NCI-H1436 treated with DMSO at 0.1 percent for 48 hours (cell line): Measurements from ENCODE around the gene PTPRT.

ENCODE experiments used
- DNase-seq: peaks from one replicate; lab custom pipeline; 2025; lab: John Stamatoyannopoulos, UW

The PTPRT gene

GRCh38 chr20:43189554-43190331 is at the start of gene PTPRT:
TSS of gene PTPRT (minus strand) at chr20:43189906. CDS start at chr20:43189733, 173 bp downstream.
- DNase-seq: no peak

DNA sequence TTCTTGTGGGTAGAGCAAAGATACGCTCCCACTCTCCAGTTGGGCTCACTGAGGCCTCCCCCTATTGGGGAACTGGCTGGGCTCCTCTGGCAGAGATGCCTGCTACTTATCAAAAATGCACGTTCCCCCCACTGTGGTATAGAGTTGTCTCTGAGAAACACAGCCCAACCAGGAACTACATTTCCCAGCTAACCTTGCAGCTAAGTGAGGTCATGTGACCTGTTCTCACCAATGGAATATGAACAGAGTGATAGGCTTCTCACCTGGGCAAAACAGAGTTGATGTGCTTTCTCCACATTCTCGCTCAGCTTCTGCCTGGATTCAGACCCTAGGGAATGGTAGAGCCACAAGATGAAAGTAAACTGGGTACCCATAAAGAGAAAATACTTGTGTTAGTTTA is 49.1 kb upstream of the PTPRT start:
- no peak for DNase-seq

DNA sequence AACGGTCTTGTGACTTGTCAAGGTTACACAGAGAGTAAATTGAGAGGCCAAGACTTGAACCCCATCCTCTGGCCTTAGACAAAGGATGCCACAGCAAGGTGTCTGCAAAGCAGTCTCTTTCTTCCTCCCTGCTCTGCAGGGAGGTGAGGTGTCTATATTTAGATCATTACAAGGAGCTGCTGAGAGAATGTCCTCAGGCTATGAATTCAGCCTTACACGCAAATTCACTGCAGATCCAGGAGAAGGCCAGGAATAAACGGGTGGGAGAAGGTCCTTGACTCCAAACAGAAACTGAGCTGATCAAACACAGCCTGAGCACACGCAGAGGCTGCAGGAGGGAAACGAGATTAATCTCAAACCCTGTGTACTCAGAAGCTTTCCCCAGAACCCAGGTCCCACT is 48.6 kb upstream of the PTPRT start:
- no peak for DNase-seq

GRCh38 chr20:43237651-43238168 is 48.0 kb upstream of the PTPRT start:
- no peak for DNase-seq

DNA sequence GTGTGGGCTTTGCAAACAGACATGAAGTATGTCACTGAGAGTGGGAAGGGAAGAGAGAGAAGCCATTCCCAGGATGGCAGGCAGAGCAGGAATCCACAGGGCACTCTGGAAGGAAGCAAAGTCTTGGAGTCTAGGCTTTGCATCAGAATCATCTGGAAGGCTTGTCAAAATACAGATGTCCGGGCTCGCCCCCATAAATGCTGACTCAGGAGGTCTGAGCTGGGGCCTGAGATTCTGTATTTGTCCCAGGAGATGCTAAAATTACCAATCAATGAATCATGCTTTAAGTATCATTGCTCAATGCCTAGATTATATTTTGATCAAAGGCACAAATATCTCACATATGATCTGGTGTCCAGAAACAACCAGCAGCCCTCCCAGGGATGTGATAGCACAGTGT is 46.3 kb upstream of the PTPRT start:
- no peak for DNase-seq

DNA sequence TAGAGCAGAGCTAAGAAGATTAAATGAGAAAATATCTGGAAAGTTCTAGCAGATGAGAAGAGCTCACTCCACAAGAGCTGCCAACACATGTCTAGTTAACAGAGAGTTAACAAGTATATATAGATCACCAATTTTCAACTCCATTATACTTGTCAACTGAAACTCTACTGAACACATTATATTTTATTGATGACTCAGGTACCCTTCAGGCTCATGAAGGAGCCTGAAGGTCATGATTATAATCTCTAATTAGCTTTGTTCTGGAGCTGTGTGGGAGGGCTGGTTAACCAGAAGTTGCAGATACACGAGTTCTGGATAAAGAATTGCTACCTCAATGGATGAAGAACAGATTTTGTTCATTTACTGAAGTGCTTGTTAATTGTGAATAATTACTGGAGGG is 42.1 kb upstream of the PTPRT start:
- DNase-seq: no peak

DNA sequence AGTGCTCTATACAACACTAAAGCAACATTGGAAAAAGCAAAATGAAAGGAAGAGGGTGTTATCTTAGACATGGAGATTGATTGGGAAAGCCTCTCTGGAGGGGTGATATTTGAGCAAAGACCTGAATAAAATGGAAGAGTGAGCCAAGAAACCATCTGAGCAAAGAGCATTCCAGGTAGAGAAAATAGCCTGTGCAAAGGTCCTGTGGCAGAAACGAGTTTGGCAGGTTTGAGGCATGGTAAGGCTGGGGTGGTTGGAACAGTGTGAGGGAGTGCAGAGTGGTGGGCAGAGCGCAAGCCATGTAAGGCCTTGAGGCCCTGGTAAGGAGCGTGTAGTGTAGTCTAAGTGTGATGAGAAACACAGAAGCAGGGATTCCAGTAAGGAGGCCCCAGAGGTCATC is 40.0 kb upstream of the PTPRT start:
- DNase-seq: no peak

DNA sequence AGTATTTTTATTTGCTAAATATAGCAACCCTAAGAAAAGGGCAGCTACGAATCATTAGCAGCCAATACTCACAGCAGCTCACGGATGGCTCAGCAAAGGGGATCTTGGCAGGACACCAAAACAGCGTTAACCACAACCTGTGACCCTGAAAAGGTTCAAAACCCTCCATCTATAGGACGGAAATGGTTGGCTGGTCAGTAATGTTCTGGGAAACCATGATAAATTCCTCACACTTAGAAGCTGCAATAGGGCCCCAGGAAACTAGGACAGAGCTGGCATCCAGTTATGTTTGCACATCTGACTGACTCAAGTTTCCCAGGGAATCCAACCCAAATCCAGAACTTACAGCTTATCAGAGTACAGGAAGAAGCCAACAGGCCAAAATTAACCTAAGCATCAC is 30.9 kb upstream of the PTPRT start:
- DNase-seq: no peak

DNA sequence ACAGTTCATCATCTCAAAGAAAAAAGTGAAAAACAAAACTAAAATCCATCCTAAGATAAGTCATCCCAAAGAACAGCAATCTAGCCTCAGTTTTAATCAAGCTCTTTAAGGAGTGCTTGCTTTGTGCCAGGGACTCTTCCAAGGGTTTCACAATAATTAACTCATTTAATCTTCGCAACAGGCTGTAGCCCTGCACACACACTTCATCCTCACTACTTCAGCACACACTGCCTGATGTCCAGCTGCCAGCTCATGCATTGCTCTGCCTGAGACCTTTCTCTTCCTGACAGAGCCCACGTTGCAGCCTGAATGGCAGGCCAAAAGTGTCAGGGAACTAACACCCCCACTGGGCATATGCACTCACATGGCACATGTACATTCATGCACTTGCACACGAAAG is 21.2 kb upstream of the PTPRT start:
- DNase-seq: no peak

DNA sequence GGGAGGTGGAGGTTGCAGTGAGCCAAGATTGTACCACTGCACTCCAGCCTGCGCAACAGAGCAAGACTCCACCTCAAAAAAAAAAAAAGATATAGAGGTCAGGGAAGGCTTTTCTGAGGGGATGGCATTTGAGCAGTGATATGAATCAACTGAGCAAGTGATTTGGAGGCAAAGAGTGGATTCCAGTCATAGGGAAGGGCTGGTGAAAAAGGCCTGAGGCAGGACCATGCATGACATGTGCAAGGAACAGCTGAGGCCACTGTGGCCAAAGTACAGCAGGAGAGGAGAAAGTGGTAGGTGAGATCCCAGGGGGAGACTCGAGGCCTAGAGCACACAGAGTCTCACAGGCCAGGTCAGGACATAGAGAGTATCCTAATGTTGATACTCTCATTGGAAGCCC is 20.1 kb upstream of the PTPRT start:
- DNase-seq: no peak

- no peak for DNase-seq
Measured at GRCh38 chr20:43205699-43206098, 16.0 kb upstream of the PTPRT start.

DNA sequence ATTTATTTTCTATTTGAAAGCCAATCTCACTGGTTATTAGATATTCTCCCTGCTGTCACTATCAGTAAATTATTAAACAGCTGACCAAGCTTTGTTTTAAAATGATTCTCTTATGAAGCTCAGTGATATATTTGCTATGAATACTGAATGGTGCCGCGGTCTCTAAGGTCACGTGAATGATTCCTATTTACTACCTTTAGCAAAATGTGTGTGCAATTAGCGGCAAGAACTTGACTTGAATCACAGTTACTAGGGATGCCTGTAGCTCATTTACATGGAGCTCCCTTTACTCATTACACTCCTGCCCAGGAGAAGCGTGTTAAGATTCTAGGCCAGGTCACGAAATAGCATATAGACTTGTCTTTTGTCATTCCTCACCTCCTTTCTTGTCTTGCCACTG is 12.4 kb upstream of the PTPRT start:
- no peak for DNase-seq

DNA sequence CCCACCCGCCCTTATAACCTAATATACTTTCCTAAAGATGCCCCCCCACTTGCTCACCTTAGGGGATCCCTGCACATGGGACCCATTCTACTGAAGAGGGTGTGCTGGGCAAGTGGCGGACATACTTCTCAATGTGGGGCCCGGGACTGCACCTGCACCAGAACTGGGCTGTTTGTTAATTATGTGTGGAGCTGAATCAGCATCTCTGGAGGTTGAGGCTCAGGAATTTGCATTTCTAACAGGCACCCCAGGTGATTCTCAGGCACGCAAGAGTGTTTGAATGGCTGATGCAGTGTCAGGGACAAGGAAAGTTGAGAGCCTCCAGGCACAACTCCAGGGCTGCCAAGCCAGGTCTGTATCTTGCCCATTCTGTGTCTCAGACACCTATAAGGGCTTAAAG is 8.9 kb upstream of the PTPRT start:
- DNase-seq: no peak

GRCh38 chr20:43196243-43196642 is 6.5 kb upstream of the PTPRT start:
- DNase-seq: no peak

DNA sequence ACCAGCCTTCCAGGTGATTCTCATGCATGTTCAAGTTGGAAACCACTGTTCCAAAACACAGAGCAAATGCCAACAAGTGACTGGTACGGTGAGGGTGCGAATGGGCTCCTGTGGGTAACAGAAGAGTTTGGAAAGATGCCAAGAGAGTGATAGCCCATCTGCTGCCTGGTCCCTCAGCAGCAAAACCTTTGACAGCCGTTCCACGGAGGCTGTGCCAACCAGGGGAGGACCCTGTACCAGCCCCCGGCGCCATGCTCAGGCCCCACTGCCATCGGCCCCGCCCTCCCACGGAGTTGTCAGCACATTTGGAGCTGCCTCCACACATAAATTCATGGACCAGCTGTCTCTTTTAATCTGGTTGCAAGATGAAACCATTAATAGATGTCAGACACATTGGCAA is 4.4 kb upstream of the PTPRT start:
- DNase-seq: no peak

DNA sequence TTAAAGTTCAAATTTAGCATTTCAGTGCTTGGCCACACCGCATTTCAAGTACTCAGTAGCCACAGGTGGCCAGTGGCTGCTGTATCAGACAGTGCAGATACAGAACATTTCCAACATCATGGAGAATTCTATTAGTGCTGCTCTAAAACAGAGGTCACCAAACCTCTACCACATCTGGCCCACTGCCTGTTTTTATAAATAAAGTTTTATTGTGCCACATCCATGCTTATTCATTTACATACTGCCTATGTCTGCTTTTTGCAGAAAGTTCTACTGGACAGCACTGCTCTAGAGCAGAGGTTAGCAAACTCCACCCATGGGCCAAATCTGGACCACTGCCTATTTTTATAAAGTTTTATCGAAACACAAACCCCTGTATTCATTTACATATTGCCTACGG is 3.7 kb upstream of the PTPRT start:
- no peak for DNase-seq

DNA sequence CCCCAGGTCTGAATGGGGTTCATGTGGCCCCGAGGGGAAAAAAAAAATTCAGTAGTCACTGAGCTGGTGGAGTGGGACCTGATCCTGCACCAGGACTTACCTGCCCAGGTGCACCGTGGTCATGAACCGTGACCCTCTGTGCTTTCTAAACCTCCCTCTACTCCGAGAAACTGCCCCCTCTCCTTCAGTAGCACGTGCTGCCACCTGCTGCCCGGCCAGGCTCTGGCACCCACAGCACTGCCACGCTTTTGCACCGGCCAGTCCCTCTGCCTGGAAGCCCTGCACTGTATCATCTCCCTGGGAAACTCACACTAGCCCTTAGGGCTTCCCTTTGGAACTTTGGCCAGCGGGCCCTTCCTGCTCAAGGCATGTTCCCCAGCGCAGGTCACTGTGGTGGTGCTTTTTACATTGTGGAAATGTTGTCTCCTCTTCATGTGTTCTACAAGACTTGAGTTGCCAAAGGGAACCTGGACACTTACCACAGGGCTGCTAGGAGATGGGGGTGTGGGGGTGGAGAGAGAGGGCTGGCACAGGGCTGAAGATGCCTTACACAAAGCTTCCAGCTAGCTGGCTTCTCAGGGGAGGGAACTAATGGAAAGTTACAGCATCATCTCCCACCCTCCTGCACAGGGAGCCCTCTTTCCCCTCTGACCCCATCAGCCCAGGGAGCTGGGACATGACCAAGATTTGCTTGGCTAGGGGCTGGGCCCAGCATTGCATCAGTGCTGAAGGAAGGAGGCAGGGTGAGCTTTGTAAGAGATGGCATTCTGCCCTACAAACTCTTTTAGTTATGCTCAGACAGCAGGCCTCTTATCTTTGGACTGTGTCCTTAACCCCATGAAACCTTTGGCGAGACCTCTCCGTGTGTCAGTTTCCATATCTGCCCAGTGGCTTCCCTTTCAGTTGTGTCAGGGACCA is 2.5 kb upstream of the PTPRT start:
- no peak for DNase-seq

- DNase-seq: no peak
Measured at GRCh38 chr20:43191143-43191542, 1.4 kb upstream of the PTPRT start.

DNA sequence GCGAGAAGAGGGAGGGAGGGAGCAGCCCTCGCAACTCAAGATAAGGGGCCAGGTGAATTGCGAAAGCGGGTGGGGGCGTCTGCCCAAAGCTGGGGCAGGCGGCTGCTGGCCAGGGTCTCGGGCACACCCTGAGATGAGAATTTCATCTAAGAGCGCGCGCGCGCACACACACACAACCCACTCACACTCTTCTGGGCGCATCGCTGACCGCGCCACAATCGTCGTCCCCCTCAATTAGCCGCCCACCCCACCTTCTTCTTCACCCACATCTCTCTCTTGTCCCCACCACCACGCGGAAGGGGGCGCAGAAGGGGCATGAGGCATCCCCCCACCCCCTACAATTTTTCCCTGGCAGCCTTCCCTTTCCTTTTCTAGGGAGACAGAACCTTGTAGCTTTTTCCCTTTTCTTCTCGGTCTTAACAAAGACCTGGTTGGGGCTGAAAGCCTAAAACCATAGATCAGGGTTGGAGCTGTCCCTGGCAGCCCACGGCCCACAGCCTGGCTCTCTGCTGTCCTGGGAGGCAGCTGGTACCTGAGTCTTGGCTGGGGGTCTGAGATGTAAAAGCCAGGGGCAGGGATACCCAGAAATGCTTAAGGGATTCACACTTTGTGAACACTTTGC is 737 bp upstream of the PTPRT start:
- DNase-seq: no peak

GRCh38 chr20:43188861-43189553 is 699 bp downstream of the PTPRT start:
- no peak for DNase-seq

- no peak for DNase-seq
Measured at GRCh38 chr20:43188234-43188653, 1.5 kb downstream of the PTPRT start.
